ENCODE results near the gene IKBKG.
A peak's percentile ranks its signal among the peaks of the same experiment; 100 is the strongest.

Gene IKBKG

GRCh38 chrX:154540897-154541535 lies 6.4 kb upstream of the IKBKG start:
- H3K4me3 ChIP-seq (ENCODE audit: low read depth, low read length): no peak overlapping the region
- DNase-seq (ENCODE audit: low read depth): no peak
- no peak for TF ChIP-seq CTCF (IDR thresholded peaks at IDR 0.05; ENCODE audit: insufficient read depth, low read depth, low read length, missing control alignments)

- no peak overlapping the region for H3K4me3 ChIP-seq (ENCODE audit: low read depth, low read length)
- no peak for TF ChIP-seq CTCF (IDR thresholded peaks at IDR 0.05; ENCODE audit: insufficient read depth, low read depth, low read length, missing control alignments)
- DNase-seq (ENCODE audit: low read depth): no peak
Measured at GRCh38 chrX:154541589-154541895, 5.9 kb upstream of the IKBKG start.

GRCh38 chrX:154541896-154542722 lies 5.3 kb upstream of the IKBKG start:
- no peak for DNase-seq (ENCODE audit: low read depth)
- no peak overlapping the region; the same call in none of the 2 replicates for H3K4me3 ChIP-seq (ENCODE audit: low read depth, low read length)
- no peak for TF ChIP-seq CTCF (IDR thresholded peaks at IDR 0.05; ENCODE audit: insufficient read depth, low read depth, low read length, missing control alignments)

- DNase-seq (ENCODE audit: low read depth): no peak
- no peak for TF ChIP-seq CTCF (IDR thresholded peaks at IDR 0.05; ENCODE audit: insufficient read depth, low read depth, low read length, missing control alignments)
- H3K4me3 ChIP-seq (ENCODE audit: low read depth, low read length): peak overlapping the region; percentile 20
Measured at GRCh38 chrX:154542723-154543424, 4.5 kb upstream of the IKBKG start.

- peak overlapping the region; percentile 83 for H3K4me3 ChIP-seq (ENCODE audit: low read depth, low read length)
- DNase-seq (ENCODE audit: low read depth): no peak
- TF ChIP-seq CTCF (IDR thresholded peaks at IDR 0.05; ENCODE audit: insufficient read depth, low read depth, low read length, missing control alignments): no peak
Measured at GRCh38 chrX:154545673-154546274, 1.6 kb upstream of the IKBKG start.

GRCh38 chrX:154546354-154547244 lies 821 bp upstream of the IKBKG start, which contains the start of gene G6PD:
Gene G6PD (minus strand): TSS chrX:154546846. CDS start chrX:154546155, 691 bp downstream.
- no peak for TF ChIP-seq CTCF (IDR thresholded peaks at IDR 0.05; ENCODE audit: insufficient read depth, low read depth, low read length, missing control alignments)
- DNase-seq (ENCODE audit: low read depth): peak; percentile 88
- peak within 1 kb of the TSS; percentile 91 for H3K4me3 ChIP-seq (ENCODE audit: low read depth, low read length)
